Activated CD8-positive, alpha-beta memory T cell treated with anti-CD3 and anti-CD28 coated beads, Interleukin-2, amount 50 U/mL, for 24 hours (primary cell): ENCODE data around the gene SLC6A6.

Experiments used
- DNase-seq: peaks from one replicate; pipeline ENCODE4 v3.0.0-alpha.2; 2020; ENCODE audit errors: extremely low read depth

Gene SLC6A6

DNA sequence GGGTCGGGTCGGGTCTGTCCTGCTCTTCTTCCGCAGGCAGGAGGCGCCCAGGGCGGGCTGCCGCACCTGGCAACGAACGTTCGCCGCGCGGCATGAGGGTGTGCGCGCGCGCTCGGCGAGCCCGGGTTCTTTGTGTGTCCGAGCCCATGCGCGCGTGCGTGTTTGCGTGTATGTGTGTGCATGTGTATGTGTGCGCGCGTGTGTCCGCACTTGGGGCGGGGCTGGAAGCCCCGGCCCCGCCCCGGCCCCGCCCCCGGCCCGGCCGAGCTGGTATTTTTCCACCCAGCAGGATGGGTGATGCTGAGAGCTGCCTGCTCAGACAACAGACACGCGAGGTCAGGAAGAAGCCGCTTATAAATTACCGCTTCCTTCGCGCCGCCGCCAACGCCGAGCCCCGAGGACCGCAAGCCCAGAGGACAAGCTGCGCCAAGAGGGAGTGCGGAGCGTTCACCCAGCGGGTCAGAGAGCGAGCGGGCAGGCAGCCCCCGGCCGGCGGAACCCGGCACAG lies at the start of gene SLC6A6:
TSS of gene SLC6A6 (plus strand) at position 303 of the 508 bp plus-strand sequence. CDS start 41,029 bp downstream, outside the sequence.
- DNase-seq: peak; percentile 77

- DNase-seq: no peak
Measured at GRCh38 chr3:14353502-14353901, 48.9 kb upstream of the SLC6A6 start.

DNA sequence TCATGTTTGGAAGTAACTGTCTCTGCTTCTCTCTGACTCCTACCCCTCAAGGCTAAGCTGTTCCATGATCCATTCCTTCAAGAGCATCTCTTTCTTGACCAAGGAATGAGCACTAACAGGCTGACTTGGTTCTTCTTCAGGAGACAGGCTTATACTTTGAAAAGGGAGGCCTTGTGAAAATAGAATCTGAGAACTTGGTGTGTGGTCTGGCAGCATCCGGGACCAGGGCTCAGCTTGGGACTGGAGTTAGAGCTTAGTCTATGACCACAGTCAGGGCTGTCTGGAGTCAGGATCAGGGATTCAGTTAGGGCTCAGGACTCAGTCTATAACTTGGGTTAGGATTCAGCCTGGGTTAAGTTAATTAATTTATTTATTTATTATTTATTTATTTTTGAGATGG lies 44.9 kb upstream of the SLC6A6 start:
- no peak for DNase-seq

DNA sequence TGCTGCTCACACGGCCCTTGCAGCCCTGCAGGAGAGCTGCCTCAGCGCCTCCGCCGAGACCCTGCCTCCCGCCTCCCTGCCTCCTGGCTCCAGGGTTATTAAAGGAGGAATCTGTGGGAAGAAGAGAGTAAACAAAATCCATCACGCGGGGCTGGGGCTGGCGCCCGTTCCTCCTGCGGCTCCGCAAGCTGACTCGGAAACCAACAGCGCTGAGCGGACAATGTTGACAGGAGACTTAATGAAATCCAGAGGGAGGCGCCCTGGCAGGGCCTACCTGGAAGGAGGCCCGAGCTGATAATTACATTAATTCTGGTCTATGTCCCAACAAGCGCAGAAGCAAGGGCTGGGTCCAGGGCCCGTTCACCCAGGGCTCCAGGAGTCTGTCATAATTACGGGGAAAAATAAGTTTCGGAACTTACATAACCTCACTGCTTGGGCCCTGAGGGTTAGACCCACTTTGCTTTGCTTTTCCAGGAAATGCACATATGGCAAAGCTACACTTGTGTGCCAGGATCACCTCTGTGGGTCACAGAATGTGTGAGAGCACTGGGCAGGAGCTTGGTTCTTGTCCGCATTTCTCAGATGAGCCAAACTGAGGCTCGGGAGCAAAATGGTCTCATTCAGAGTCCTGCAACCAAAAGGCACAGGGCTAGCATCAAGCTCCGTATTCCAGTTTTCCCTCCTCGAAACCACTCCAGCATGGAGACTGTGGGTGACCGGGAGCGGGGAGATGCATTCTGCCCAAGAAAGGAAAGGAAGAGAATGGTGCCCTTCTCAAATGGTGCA lies 43.8 kb upstream of the SLC6A6 start:
- DNase-seq: no peak

GRCh38 chr3:14359348-14359747 lies 43.1 kb upstream of the SLC6A6 start:
- DNase-seq: no peak

DNA sequence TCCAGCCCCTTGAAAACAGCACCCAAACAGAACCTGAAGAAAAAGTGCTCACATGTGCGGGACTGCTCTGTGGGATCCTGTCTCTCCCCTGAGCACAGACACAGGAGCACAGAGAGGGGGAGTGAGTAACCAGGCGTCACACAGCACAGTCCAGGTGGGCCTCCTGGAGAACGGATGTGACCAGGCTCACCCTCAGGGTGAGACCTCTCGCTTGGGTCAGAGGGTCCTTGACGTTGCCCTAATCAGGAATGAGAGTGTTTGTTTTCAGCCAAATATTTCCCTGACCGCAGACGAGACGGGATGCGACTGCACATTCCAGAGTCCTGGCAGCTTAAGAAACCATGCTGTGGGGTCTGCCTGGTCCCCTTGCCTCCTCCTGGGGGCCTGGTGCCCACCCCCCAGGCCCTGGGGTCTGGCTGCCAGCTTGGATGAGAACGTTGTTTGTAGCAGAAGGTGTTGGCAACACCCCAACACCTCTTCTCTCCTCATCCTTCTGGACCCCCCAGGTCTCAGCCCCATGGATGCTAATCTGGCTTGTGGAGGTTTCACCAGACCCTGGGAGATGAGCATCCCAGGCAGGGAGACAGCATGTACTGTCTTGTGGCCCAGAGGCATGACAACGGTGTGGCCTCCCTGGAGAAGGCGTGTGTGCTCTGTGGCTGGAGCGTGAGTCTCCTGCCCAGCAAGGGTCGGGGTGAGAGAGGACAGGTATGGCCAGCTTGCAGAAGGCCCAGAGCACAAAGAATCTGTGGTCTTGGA lies 42.1 kb upstream of the SLC6A6 start:
- DNase-seq: no peak

- DNase-seq: no peak
Measured at GRCh38 chr3:14361068-14361677, 41.2 kb upstream of the SLC6A6 start.

DNA sequence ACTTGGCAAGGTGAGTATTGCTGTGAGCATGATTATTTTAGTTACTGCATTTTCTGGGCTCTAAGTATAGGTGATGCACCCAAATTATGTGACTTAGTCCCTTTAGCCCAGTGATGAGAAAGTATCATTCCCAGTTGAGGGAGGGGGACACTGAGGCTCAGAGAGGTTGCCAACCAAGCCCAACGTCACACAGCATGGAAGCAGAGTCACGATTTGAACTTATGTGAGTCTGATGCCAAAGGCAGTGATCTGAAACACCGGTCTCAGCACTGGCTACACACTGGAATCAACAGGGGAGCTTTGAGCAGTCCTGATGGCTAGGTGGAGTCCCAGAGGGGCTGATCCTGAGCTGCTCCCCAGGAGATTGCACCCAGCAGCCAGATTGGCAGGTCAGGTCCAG lies 39.5 kb upstream of the SLC6A6 start:
- DNase-seq: no peak

GRCh38 chr3:14363379-14363778 lies 39.0 kb upstream of the SLC6A6 start:
- no peak for DNase-seq

- no peak for DNase-seq
Measured at GRCh38 chr3:14363991-14364390, 38.4 kb upstream of the SLC6A6 start.

GRCh38 chr3:14364580-14365292 lies 37.7 kb upstream of the SLC6A6 start:
- DNase-seq: no peak

DNA sequence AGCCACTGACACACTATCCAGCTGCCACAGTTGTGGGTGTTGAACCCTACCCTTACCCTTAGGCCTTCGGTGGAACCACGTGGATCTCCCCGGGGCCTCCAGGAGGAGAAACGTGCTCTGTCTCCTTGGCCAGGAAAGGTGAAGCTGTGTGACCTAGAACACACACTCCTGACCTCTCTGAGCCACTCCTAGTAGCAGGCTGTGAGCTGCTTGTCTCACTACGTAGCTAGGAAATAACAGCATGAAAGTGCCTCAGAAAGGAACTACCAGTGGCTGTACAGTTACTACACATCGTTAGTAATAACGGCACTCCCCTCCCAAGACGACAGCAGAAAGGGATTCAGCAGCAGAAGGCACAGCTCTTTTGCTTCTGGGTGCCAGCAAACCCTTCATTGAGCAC lies 36.2 kb upstream of the SLC6A6 start:
- DNase-seq: no peak

GRCh38 chr3:14366915-14367823 lies 35.2 kb upstream of the SLC6A6 start:
- no peak for DNase-seq

DNA sequence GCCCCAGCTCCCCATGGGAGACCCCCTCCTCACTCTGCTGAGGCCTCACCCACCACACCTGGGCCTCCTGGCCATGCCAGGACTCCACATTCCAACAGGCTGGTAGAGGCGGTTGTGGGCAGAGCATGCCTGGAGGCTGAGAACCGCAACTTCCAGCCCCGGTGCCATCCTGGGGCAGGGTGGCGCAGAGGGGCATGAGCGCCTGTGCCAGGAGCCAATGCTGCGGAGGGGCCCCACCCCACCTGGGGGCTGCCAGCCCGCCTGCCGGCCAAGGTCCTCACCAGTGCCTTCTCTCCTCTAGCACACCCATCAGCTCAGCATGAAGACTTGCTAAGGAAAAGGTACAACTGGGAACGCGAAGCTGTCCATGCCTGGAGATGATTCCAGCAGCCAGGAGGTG lies 34.3 kb upstream of the SLC6A6 start:
- DNase-seq: no peak

GRCh38 chr3:14368885-14369284 lies 33.5 kb upstream of the SLC6A6 start:
- DNase-seq: no peak

- DNase-seq: no peak
Measured at GRCh38 chr3:14369675-14370669, 32.4 kb upstream of the SLC6A6 start.

- no peak for DNase-seq
Measured at GRCh38 chr3:14370720-14371572, 31.5 kb upstream of the SLC6A6 start.
